DND-41 (cell line): ENCODE measurements around the gene HYAL4.

Experiments
- ATAC-seq: fragments of 200-7000 bp; cut with Tn5 transposase; 3 replicates; pipeline ENCODE4 v1.9.1; 2021; ENCODE audit warnings: low read depth; ENCODE audit not compliant: insufficient read depth
- DNase-seq: peaks from one replicate; pipeline ENCODE4 v3.0.0-alpha.2; 2020
- H2AFZ ChIP-seq: 2 replicates; pipeline ENCODE4 v1.6.0; 2012; ENCODE audit warnings: low read depth, low read length
- H3K27ac ChIP-seq: 2 replicates; pipeline ENCODE4 v1.5.1; 2012; ENCODE audit warnings: low read length, inconsistent platforms
- H3K27me3 ChIP-seq: fragments of 200-600 bp; sonication (generic); 2 replicates; pipeline ENCODE4 v1.6.0; 2012; ENCODE audit warnings: low read length, mild to moderate bottlenecking, inconsistent platforms; ENCODE audit not compliant: insufficient read depth, poor library complexity
- H3K36me3 ChIP-seq: 2 replicates; pipeline ENCODE4 v1.5.1; 2012; ENCODE audit warnings: low read length, inconsistent platforms; ENCODE audit not compliant: insufficient read depth
- H3K4me1 ChIP-seq: 2 replicates; pipeline ENCODE4 v1.5.1; 2012; ENCODE audit warnings: mild to moderate bottlenecking, low read length; ENCODE audit not compliant: insufficient read depth
- H3K4me2 ChIP-seq: 2 replicates; pipeline ENCODE4 v1.6.0; 2012; ENCODE audit warnings: mild to moderate bottlenecking, moderate library complexity, low read length, inconsistent platforms; ENCODE audit not compliant: insufficient read depth
- H3K4me3 ChIP-seq, 2 experiments: fragments of 200-600 bp in 1 of 2; shearing (Covaris generic) in 1 of 2; 2 replicates each; pipeline ENCODE4 v1.5.1; 2012 to 2016; ENCODE audit warnings: inconsistent platforms in 2 of 2, low read length in 2 of 2, mild to moderate bottlenecking in 2 of 2, low read depth in 1 of 2, moderate library complexity in 1 of 2
- H3K79me2 ChIP-seq: 2 replicates; pipeline ENCODE4 v1.6.0; 2012; ENCODE audit warnings: low read length, inconsistent platforms; ENCODE audit not compliant: insufficient read depth
- H3K9ac ChIP-seq: 2 replicates; pipeline ENCODE4 v1.6.0; 2012; ENCODE audit warnings: low read depth, mild to moderate bottlenecking, inconsistent platforms, low read length, moderate library complexity
- H3K9me3 ChIP-seq: 2 replicates; pipeline ENCODE4 v1.5.1; 2012; ENCODE audit warnings: low read length, moderate library complexity, mild to moderate bottlenecking, inconsistent platforms; ENCODE audit not compliant: insufficient read depth, severe bottlenecking
- H4K20me1 ChIP-seq: 2 replicates; pipeline ENCODE4 v1.6.0; 2012; ENCODE audit warnings: low read length; ENCODE audit not compliant: insufficient read depth
- CTCF ChIP-seq: IDR thresholded peaks from 2 replicates; pipeline ENCODE4 v1.5.1; 2012; ENCODE audit warnings: borderline replicate concordance, low read length, moderate library complexity, mild to moderate bottlenecking; ENCODE audit not compliant: poor library complexity, severe bottlenecking; ENCODE audit errors: extremely low read depth
- EZH2 ChIP-seq: IDR thresholded peaks from 3 replicates; pipeline ENCODE4 v1.6.1; 2012; ENCODE audit warnings: borderline replicate concordance, low read depth, mild to moderate bottlenecking, moderate library complexity, low read length, inconsistent platforms; ENCODE audit not compliant: severe bottlenecking

Gene HYAL4

GRCh38 chr7:123797673-123798531 lies 47.1 kb upstream of the HYAL4 start:
- ATAC-seq (peak; percentile 53; the same call in 2 of the 3 replicates), DNase-seq (no peak)
- H3K4me2 ChIP-seq: no peak overlapping the region
- H3K27ac ChIP-seq: no peak overlapping the region
- H3K9me3 ChIP-seq: no peaks in the 10 kb centered on the region
- no peak overlapping the region for H3K4me3 ChIP-seq
- H3K36me3 ChIP-seq: no peaks in the 10 kb centered on the region
- no peaks in the 10 kb centered on the region for H3K79me2 ChIP-seq
- no peak overlapping the region for H3K9ac ChIP-seq
- peak; percentile 59 for TF ChIP-seq CTCF
- no peak for TF ChIP-seq EZH2
- H4K20me1 ChIP-seq: no peaks in the 10 kb centered on the region
- peaks cover 5% of the 10 kb centered on the region for H3K4me1 ChIP-seq
- no peak overlapping the region for H2AFZ ChIP-seq
- no peaks in the 10 kb centered on the region for H3K27me3 ChIP-seq

- no peaks in the 10 kb centered on the region for H3K79me2 ChIP-seq
- H3K9ac ChIP-seq: no peak overlapping the region
- H3K36me3 ChIP-seq: no peaks in the 10 kb centered on the region
- no peaks in the 10 kb centered on the region for H3K4me1 ChIP-seq
- ATAC-seq (0 out of 3 replicates have a peak, but pooled peaks have one; percentile 24), DNase-seq (no peak)
- no peak overlapping the region for H2AFZ ChIP-seq
- TF ChIP-seq CTCF: no peak
- no peak for TF ChIP-seq EZH2
- no peaks in the 10 kb centered on the region for H4K20me1 ChIP-seq
- H3K27me3 ChIP-seq: peaks cover 1% of the 10 kb centered on the region
- H3K4me2 ChIP-seq: no peak overlapping the region
- H3K27ac ChIP-seq: no peak overlapping the region
- H3K4me3 ChIP-seq: no peak overlapping the region
- H3K9me3 ChIP-seq: no peaks in the 10 kb centered on the region
These were observed 46.3 kb upstream of the HYAL4 start for GRCh38 chr7:123798532-123799188.

- DNase-seq (no peak), ATAC-seq (no peak)
- Histone ChIP-seq H3K9ac (no peak overlapping the region), H3K27me3 (peaks cover 3% of the 10 kb centered on the region), H3K4me1 (no peaks in the 10 kb centered on the region), H4K20me1 (no peaks in the 10 kb centered on the region), H3K4me3 (no peak overlapping the region), H3K27ac (no peak overlapping the region), H3K36me3 (no peaks in the 10 kb centered on the region), H3K79me2 (no peaks in the 10 kb centered on the region), H3K9me3 (no peaks in the 10 kb centered on the region), H3K4me2 (no peak overlapping the region), H2AFZ (no peak overlapping the region)
- TF ChIP-seq EZH2 (no peak), CTCF (no peak)
These were observed 42.7 kb upstream of the HYAL4 start for GRCh38 chr7:123802249-123802648.
